ENCODE data around the gene GNG7.
"Not testable (repeated sequence)": the region's sequence is repeated elsewhere in the genome, so short reads cannot be mapped to it uniquely, and the experiment has no call there.

The GNG7 gene

GRCh38 chr19:2609389-2610116, 92.9 kb downstream of the GNG7 start:
- Histone ChIP-seq H3K4me3 (no peak overlapping the region), H3K27ac (peak overlapping the region in 1 of 2 donors; percentile 24)
- DNase-seq (ENCODE audit: low spot score), result no peak
- no peak for TF ChIP-seq CTCF (IDR thresholded peaks at IDR 0.05)

GRCh38 chr19:2609034-2609388, 93.5 kb downstream of the GNG7 start:
- DNase-seq (ENCODE audit: low spot score), result not testable (repeated sequence)
- peak overlapping the region in 1 of 2 donors; percentile 24 for H3K27ac ChIP-seq

GRCh38 chr19:2608602-2608922, 93.9 kb downstream of the GNG7 start:
- H3K4me3 ChIP-seq, result no peak overlapping the region
- TF ChIP-seq CTCF (IDR thresholded peaks at IDR 0.05), result no peak
- no peak for DNase-seq (ENCODE audit: low spot score)
- H3K27ac ChIP-seq, result no peak overlapping the region

More at GRCh38 chr19:2609034-2609388, 93.5 kb downstream of the GNG7 start:
- not testable (repeated sequence) for H3K4me3 ChIP-seq

- DNase-seq (ENCODE audit: low spot score), result peak; percentile 75
- H3K4me3 ChIP-seq, result no peak overlapping the region
- no peak for TF ChIP-seq CTCF (IDR thresholded peaks at IDR 0.05)
- no peak overlapping the region for H3K27ac ChIP-seq
Measured at GRCh38 chr19:2607712-2608601, 94.5 kb downstream of the GNG7 start.

GRCh38 chr19:2606774-2607173, 95.7 kb downstream of the GNG7 start:
- DNase-seq (ENCODE audit: low spot score), result peak; percentile 73
- H3K27ac ChIP-seq, H3K4me3 ChIP-seq: not testable (repeated sequence)

GRCh38 chr19:2605889-2606288, 96.6 kb downstream of the GNG7 start:
- H3K4me3 ChIP-seq, result not testable (repeated sequence)
- DNase-seq (ENCODE audit: low spot score), result peak; percentile 64
- H3K27ac ChIP-seq, result peak overlapping the region in 1 of 2 donors; percentile 54

GRCh38 chr19:2604747-2605329, 97.7 kb downstream of the GNG7 start:
- no peak for TF ChIP-seq CTCF (IDR thresholded peaks at IDR 0.05)
- Histone ChIP-seq H3K27ac (peak overlapping the region; percentile 46 to 84), H3K4me3 (no peak overlapping the region)
- peak; percentile 61 for DNase-seq (ENCODE audit: low spot score)

- Histone ChIP-seq H3K27ac (peak overlapping the region; percentile 84 to 98), H3K4me3 (peak overlapping the region; percentile 67)
- no peak for TF ChIP-seq CTCF (IDR thresholded peaks at IDR 0.05)
- peak; percentile 87 for DNase-seq (ENCODE audit: low spot score)
Measured at GRCh38 chr19:2603334-2603733, 99.2 kb downstream of the GNG7 start.

All from coronary artery (tissue), 2 donors.